ENCODE results near the gene UST.
"Not testable (repeated sequence)": the region's sequence is repeated elsewhere in the genome, so short reads cannot be mapped to it uniquely, and the experiment has no call there.

Gene UST

GRCh38 chr6:149004664-149005063 is 257.8 kb downstream of the UST start:
- H3K4me1 ChIP-seq (ENCODE audit: control insufficient read depth in 1 of 2, insufficient read depth in 2 of 2, low read length in 2 of 2) = peaks cover 6 to 7% of the 10 kb centered on the region in 2 donors
- no peak overlapping the region for H3K9ac ChIP-seq (ENCODE audit: low read depth in 1 of 2, low read length in 2 of 2)
- no peak overlapping the region for H3K4me3 ChIP-seq (ENCODE audit: low read depth in 1 of 2, low read length in 2 of 2)
- H3K27ac ChIP-seq (ENCODE audit: low read depth, low read length) = no peak overlapping the region
- no peaks in the 10 kb centered on the region for H3K36me3 ChIP-seq (ENCODE audit: control insufficient read depth in 1 of 2, insufficient read depth in 2 of 2, low read length in 2 of 2)
- no peaks in the 10 kb centered on the region for H3K27me3 ChIP-seq (ENCODE audit: control insufficient read depth in 1 of 2, insufficient read depth in 2 of 2, low read length in 2 of 2)
- H3K9me3 ChIP-seq (ENCODE audit: control insufficient read depth in 1 of 2, low read length in 2 of 2) = peaks cover 0 to 7% of the 10 kb centered on the region in 2 donors

- not testable (repeated sequence) for H3K36me3 ChIP-seq (ENCODE audit: control insufficient read depth in 1 of 2, insufficient read depth in 2 of 2, low read length in 2 of 2); H3K27me3 ChIP-seq (ENCODE audit: control insufficient read depth in 1 of 2, insufficient read depth in 2 of 2, low read length in 2 of 2); H3K9ac ChIP-seq (ENCODE audit: low read depth in 1 of 2, low read length in 2 of 2); H3K9me3 ChIP-seq (ENCODE audit: control insufficient read depth in 1 of 2, low read length in 2 of 2); H3K4me3 ChIP-seq (ENCODE audit: low read depth in 1 of 2, low read length in 2 of 2); H3K4me1 ChIP-seq (ENCODE audit: control insufficient read depth in 1 of 2, insufficient read depth in 2 of 2, low read length in 2 of 2); H3K27ac ChIP-seq (ENCODE audit: low read depth, low read length)
These were observed 259.4 kb downstream of the UST start for GRCh38 chr6:149006236-149006635.

GRCh38 chr6:149006671-149007070 is 259.8 kb downstream of the UST start:
- Histone ChIP-seq H3K36me3 (ENCODE audit: control insufficient read depth in 1 of 2, insufficient read depth in 2 of 2, low read length in 2 of 2) (no peaks in the 10 kb centered on the region), H3K4me3 (ENCODE audit: low read depth in 1 of 2, low read length in 2 of 2) (no peak overlapping the region), H3K9ac (ENCODE audit: low read depth in 1 of 2, low read length in 2 of 2) (no peak overlapping the region), H3K27me3 (ENCODE audit: control insufficient read depth in 1 of 2, insufficient read depth in 2 of 2, low read length in 2 of 2) (no peaks in the 10 kb centered on the region), H3K9me3 (ENCODE audit: control insufficient read depth in 1 of 2, low read length in 2 of 2) (peaks cover 0 to under 1% of the 10 kb centered on the region in 2 donors), H3K27ac (ENCODE audit: low read depth, low read length) (no peak overlapping the region), H3K4me1 (ENCODE audit: control insufficient read depth in 1 of 2, insufficient read depth in 2 of 2, low read length in 2 of 2) (no peaks in the 10 kb centered on the region)

GRCh38 chr6:149007846-149008245 is 261.0 kb downstream of the UST start:
- no peaks in the 10 kb centered on the region for H3K9me3 ChIP-seq (ENCODE audit: control insufficient read depth in 1 of 2, low read length in 2 of 2)
- no peak overlapping the region for H3K27ac ChIP-seq (ENCODE audit: low read depth, low read length)
- no peak overlapping the region for H3K4me3 ChIP-seq (ENCODE audit: low read depth in 1 of 2, low read length in 2 of 2)
- H3K4me1 ChIP-seq (ENCODE audit: control insufficient read depth in 1 of 2, insufficient read depth in 2 of 2, low read length in 2 of 2) = no peaks in the 10 kb centered on the region
- H3K9ac ChIP-seq (ENCODE audit: low read depth in 1 of 2, low read length in 2 of 2) = no peak overlapping the region
- no peaks in the 10 kb centered on the region for H3K36me3 ChIP-seq (ENCODE audit: control insufficient read depth in 1 of 2, insufficient read depth in 2 of 2, low read length in 2 of 2)
- no peaks in the 10 kb centered on the region for H3K27me3 ChIP-seq (ENCODE audit: control insufficient read depth in 1 of 2, insufficient read depth in 2 of 2, low read length in 2 of 2)

- H3K27ac ChIP-seq (ENCODE audit: low read depth, low read length) = no peak overlapping the region
- H3K4me1 ChIP-seq (ENCODE audit: control insufficient read depth in 1 of 2, insufficient read depth in 2 of 2, low read length in 2 of 2) = no peaks in the 10 kb centered on the region
- no peak overlapping the region for H3K4me3 ChIP-seq (ENCODE audit: low read depth in 1 of 2, low read length in 2 of 2)
- no peak overlapping the region for H3K9ac ChIP-seq (ENCODE audit: low read depth in 1 of 2, low read length in 2 of 2)
- no peaks in the 10 kb centered on the region for H3K36me3 ChIP-seq (ENCODE audit: control insufficient read depth in 1 of 2, insufficient read depth in 2 of 2, low read length in 2 of 2)
- no peaks in the 10 kb centered on the region for H3K9me3 ChIP-seq (ENCODE audit: control insufficient read depth in 1 of 2, low read length in 2 of 2)
- H3K27me3 ChIP-seq (ENCODE audit: control insufficient read depth in 1 of 2, insufficient read depth in 2 of 2, low read length in 2 of 2) = no peaks in the 10 kb centered on the region
These were observed 261.9 kb downstream of the UST start for GRCh38 chr6:149008741-149009140.

GRCh38 chr6:149012040-149012545 is 265.3 kb downstream of the UST start:
- Histone ChIP-seq H3K36me3 (ENCODE audit: control insufficient read depth in 1 of 2, insufficient read depth in 2 of 2, low read length in 2 of 2) (no peaks in the 10 kb centered on the region), H3K27ac (ENCODE audit: low read depth, low read length) (no peak overlapping the region), H3K9ac (ENCODE audit: low read depth in 1 of 2, low read length in 2 of 2) (no peak overlapping the region), H3K9me3 (ENCODE audit: control insufficient read depth in 1 of 2, low read length in 2 of 2) (no peaks in the 10 kb centered on the region), H3K27me3 (ENCODE audit: control insufficient read depth in 1 of 2, insufficient read depth in 2 of 2, low read length in 2 of 2) (no peaks in the 10 kb centered on the region), H3K4me1 (ENCODE audit: control insufficient read depth in 1 of 2, insufficient read depth in 2 of 2, low read length in 2 of 2) (no peaks in the 10 kb centered on the region), H3K4me3 (ENCODE audit: low read depth in 1 of 2, low read length in 2 of 2) (no peak overlapping the region)

- no peak overlapping the region for H3K9ac ChIP-seq (ENCODE audit: low read depth in 1 of 2, low read length in 2 of 2)
- H3K36me3 ChIP-seq (ENCODE audit: control insufficient read depth in 1 of 2, insufficient read depth in 2 of 2, low read length in 2 of 2) = no peaks in the 10 kb centered on the region
- no peaks in the 10 kb centered on the region for H3K27me3 ChIP-seq (ENCODE audit: control insufficient read depth in 1 of 2, insufficient read depth in 2 of 2, low read length in 2 of 2)
- no peak overlapping the region for H3K4me3 ChIP-seq (ENCODE audit: low read depth in 1 of 2, low read length in 2 of 2)
- H3K27ac ChIP-seq (ENCODE audit: low read depth, low read length) = no peak overlapping the region
- H3K4me1 ChIP-seq (ENCODE audit: control insufficient read depth in 1 of 2, insufficient read depth in 2 of 2, low read length in 2 of 2) = no peaks in the 10 kb centered on the region
- no peaks in the 10 kb centered on the region for H3K9me3 ChIP-seq (ENCODE audit: control insufficient read depth in 1 of 2, low read length in 2 of 2)
These were observed 266.9 kb downstream of the UST start for GRCh38 chr6:149013586-149014344.

- no peaks in the 10 kb centered on the region for H3K27me3 ChIP-seq (ENCODE audit: control insufficient read depth in 1 of 2, insufficient read depth in 2 of 2, low read length in 2 of 2)
- H3K27ac ChIP-seq (ENCODE audit: low read depth, low read length) = no peak overlapping the region
- H3K9ac ChIP-seq (ENCODE audit: low read depth in 1 of 2, low read length in 2 of 2) = no peak overlapping the region
- H3K9me3 ChIP-seq (ENCODE audit: control insufficient read depth in 1 of 2, low read length in 2 of 2) = no peaks in the 10 kb centered on the region
- no peaks in the 10 kb centered on the region for H3K4me1 ChIP-seq (ENCODE audit: control insufficient read depth in 1 of 2, insufficient read depth in 2 of 2, low read length in 2 of 2)
- H3K36me3 ChIP-seq (ENCODE audit: control insufficient read depth in 1 of 2, insufficient read depth in 2 of 2, low read length in 2 of 2) = no peaks in the 10 kb centered on the region
- no peak overlapping the region for H3K4me3 ChIP-seq (ENCODE audit: low read depth in 1 of 2, low read length in 2 of 2)
These were observed 268.1 kb downstream of the UST start for GRCh38 chr6:149014631-149015534.

GRCh38 chr6:149015535-149016525 is 269.0 kb downstream of the UST start:
- no peak overlapping the region for H3K9ac ChIP-seq (ENCODE audit: low read depth in 1 of 2, low read length in 2 of 2)
- no peaks in the 10 kb centered on the region for H3K36me3 ChIP-seq (ENCODE audit: control insufficient read depth in 1 of 2, insufficient read depth in 2 of 2, low read length in 2 of 2)
- H3K27ac ChIP-seq (ENCODE audit: low read depth, low read length) = no peak overlapping the region
- no peaks in the 10 kb centered on the region for H3K4me1 ChIP-seq (ENCODE audit: control insufficient read depth in 1 of 2, insufficient read depth in 2 of 2, low read length in 2 of 2)
- no peak overlapping the region for H3K4me3 ChIP-seq (ENCODE audit: low read depth in 1 of 2, low read length in 2 of 2)
- no peaks in the 10 kb centered on the region for H3K27me3 ChIP-seq (ENCODE audit: control insufficient read depth in 1 of 2, insufficient read depth in 2 of 2, low read length in 2 of 2)
- H3K9me3 ChIP-seq (ENCODE audit: control insufficient read depth in 1 of 2, low read length in 2 of 2) = no peaks in the 10 kb centered on the region

Measured in duodenal mucosa (tissue), 2 donors.